CD14-positive monocyte (primary cell): ENCODE measurements around the gene ITGA2. TPM values are rescaled to one million over a fixed set of nuclear protein-coding genes. Genes with fewer than 3 reads are reported as not detected.

ENCODE experiments used
- DNase-seq, 3 donors: peaks; one replicate each; pipeline ENCODE4 v3.0.0-alpha.2; 2011 to 2022
- H2AFZ ChIP-seq: 2 replicates; pipeline ENCODE4 v1.6.0; 2012; ENCODE audit warnings: mild to moderate bottlenecking, low read depth, low read length, inconsistent platforms; ENCODE audit not compliant: insufficient read depth, poor library complexity, severe bottlenecking
- H3K27ac ChIP-seq, 2 donors: 1 replicate in 1 of 2; 2 replicates in 1 of 2; pipeline ENCODE4 v1.5.1; 2012 to 2013; ENCODE audit warnings: low read length in 2 of 2, control low read depth in 1 of 2, inconsistent platforms in 1 of 2, low read depth in 1 of 2, mild to moderate bottlenecking in 1 of 2
- H3K27me3 ChIP-seq, 2 donors: one replicate each; pipeline versions ENCODE4 v1.6.0 to v1.6.1; 2011 to 2013; ENCODE audit warnings: low read length in 2 of 2; ENCODE audit not compliant: control insufficient read depth in 2 of 2, insufficient read depth in 2 of 2
- H3K36me3 ChIP-seq, 2 donors: replicated peaks in 1 of 2; 1 replicate in 1 of 2; 2 replicates in 1 of 2; pipeline versions ENCODE4 v1.5.1 to v1.6.1; 2012 to 2013; ENCODE audit warnings: low read length in 2 of 2, control low read depth in 1 of 2, inconsistent platforms in 1 of 2, mild to moderate bottlenecking in 1 of 2; ENCODE audit not compliant: insufficient read depth in 2 of 2, control insufficient read depth in 1 of 2
- H3K4me1 ChIP-seq, 2 donors: 1 replicate in 1 of 2; 2 replicates in 1 of 2; pipeline versions ENCODE4 v1.5.1 to v1.6.1; 2012 to 2013; ENCODE audit warnings: low read length in 2 of 2, control low read depth in 1 of 2, inconsistent platforms in 1 of 2, mild to moderate bottlenecking in 1 of 2, moderate library complexity in 1 of 2; ENCODE audit not compliant: insufficient read depth in 2 of 2, control insufficient read depth in 1 of 2
- H3K4me2 ChIP-seq: replicated peaks from 2 replicates; pipeline ENCODE3; 2012; ENCODE audit warnings: low read length, moderate library complexity, mild to moderate bottlenecking; ENCODE audit not compliant: poor library complexity, severe bottlenecking; ENCODE audit errors: extremely low read depth
- H3K4me3 ChIP-seq, 3 experiments: fragments of 200-600 bp in 1 of 3; sonication (generic) in 1 of 3; replicated peaks in 1 of 3; 1 replicate in 2 of 3; 2 replicates in 1 of 3; pipeline ENCODE4 v1.5.1; 2011 to 2013; ENCODE audit warnings: low read length in 3 of 3, mild to moderate bottlenecking in 3 of 3, control low read depth in 2 of 3, low read depth in 2 of 3, inconsistent platforms in 1 of 3, moderate library complexity in 1 of 3
- H3K79me2 ChIP-seq: 2 replicates; pipeline ENCODE4 v1.6.0; 2012; ENCODE audit warnings: mild to moderate bottlenecking, control low read depth, inconsistent platforms, low read length, moderate library complexity; ENCODE audit not compliant: insufficient read depth
- H3K9ac ChIP-seq: 2 replicates; pipeline ENCODE4 v1.6.0; 2017; ENCODE audit warnings: low read length, mild to moderate bottlenecking; ENCODE audit not compliant: insufficient read depth, poor library complexity, severe bottlenecking
- H3K9me3 ChIP-seq, 2 donors: replicated peaks in 1 of 2; 1 replicate in 1 of 2; 2 replicates in 1 of 2; pipeline versions ENCODE4 v1.5.1 to v1.6.1; 2012 to 2013; ENCODE audit warnings: low read length in 2 of 2, control low read depth in 1 of 2; ENCODE audit not compliant: control insufficient read depth in 1 of 2, insufficient read depth in 1 of 2
- H4K20me1 ChIP-seq: 2 replicates; pipeline ENCODE4 v1.6.0; 2012; ENCODE audit warnings: mild to moderate bottlenecking, low read length, control low read depth, moderate library complexity; ENCODE audit not compliant: insufficient read depth
- H3K27ac Mint-ChIP-seq, 7 donors: one replicate each; pipeline ENCODE4 v1.8.0; 2020; ENCODE audit warnings: mild to moderate bottlenecking in 7 of 7, mixed read lengths in 7 of 7, moderate library complexity in 6 of 7, inconsistent platforms in 2 of 7
- H3K27me3 Mint-ChIP-seq, 3 donors: one replicate each; pipeline ENCODE4 v1.8.0; 2021 to 2022; ENCODE audit warnings: low read depth in 3 of 3, mild to moderate bottlenecking in 3 of 3, mixed read lengths in 3 of 3, moderate library complexity in 3 of 3, inconsistent platforms in 1 of 3
- H3K36me3 Mint-ChIP-seq, 2 donors: one replicate each; pipeline ENCODE4 v1.8.0; 2020; ENCODE audit warnings: mixed read lengths in 2 of 2, inconsistent platforms in 1 of 2, mild to moderate bottlenecking in 1 of 2
- H3K4me1 Mint-ChIP-seq: one replicate; pipeline ENCODE4 v1.8.0; 2020; ENCODE audit warnings: mild to moderate bottlenecking, mixed read lengths
- H3K4me3 Mint-ChIP-seq, 2 donors: one replicate each; pipeline ENCODE4 v1.8.0; 2020; ENCODE audit warnings: mild to moderate bottlenecking in 2 of 2, mixed read lengths in 2 of 2, moderate library complexity in 1 of 2
- H3K9me3 Mint-ChIP-seq, 7 donors: one replicate each; pipeline ENCODE4 v1.8.0; 2020 to 2022; ENCODE audit warnings: mixed read lengths in 7 of 7, mild to moderate bottlenecking in 6 of 7, moderate library complexity in 6 of 7, inconsistent platforms in 2 of 7
- CTCF ChIP-seq: fragments of 200-600 bp; IDR thresholded peaks from one replicate; pipeline ENCODE4 v1.8.0; 2022; ENCODE audit warnings: antibody characterized with exemption, mild to moderate bottlenecking
- WGBS: methylation state at CpG from one replicate; pipeline ENCODE4 v1.1.5; 2013; ENCODE audit warnings: missing lambda C conversion rate; ENCODE audit not compliant: insufficient coverage; 5-methylcytosine and 5-hydroxymethylcytosine counted together
- intact Hi-C, 2 donors: fragments of 100-400 bp; cut with micrococcal nuclease; formaldehyde crosslinking; loops; one replicate each; pipeline versions ENCODE4 v1.15.0 to v1.15.1; 2023
- polyA plus RNA-seq, 3 donors: library from polyadenylated mRNA; depleted of rRNA in 1 of 3; unstranded in 2 of 3; stranded (reverse) in 1 of 3; fragments of 300-500 nt in 2 of 3; fragments of >200 nt in 1 of 3; fragmentation: Illumina TruSeq in 2 of 3; gene quantifications; 1 replicate in 2 of 3; 2 replicates in 1 of 3; pipeline ENCODE4 v1.2.3, GENCODE V29; 2012 to 2021

The ITGA2 gene
- polyA plus RNA-seq, 3 donors = not detected

GRCh38 chr5:52947208-52947607, 41.9 kb upstream of the ITGA2 start:
- TF ChIP-seq CTCF = no peak
- H3K27me3 Mint-ChIP-seq = peaks cover 0 to 3% (median 0%) of the 10 kb centered on the region in 3 donors
- H3K79me2 ChIP-seq = no peaks in the 10 kb centered on the region
- H3K27me3 ChIP-seq = no peaks in the 10 kb centered on the region
- H3K36me3 ChIP-seq = no peaks in the 10 kb centered on the region
- H3K27ac ChIP-seq = no peak overlapping the region
- no peak overlapping the region for H3K4me3 ChIP-seq
- no peaks in the 10 kb centered on the region for H3K9me3 ChIP-seq
- H3K9me3 Mint-ChIP-seq = peaks cover 0 to 1% (median 0%) of the 10 kb centered on the region in 7 donors
- H3K9ac ChIP-seq = no peak overlapping the region
- no peaks in the 10 kb centered on the region for H3K4me1 ChIP-seq
- intact Hi-C loops = loop anchor here (5.0 to 10.0 kb wide), 2 partner anchors 148 to 150 kb away; no protein-coding TSS in a partner anchor
- H2AFZ ChIP-seq = no peak overlapping the region
- WGBS = no CpG with 5 or more reads among the region's 4 CpGs
- no peak overlapping the region for H3K27ac Mint-ChIP-seq
- no peaks in the 10 kb centered on the region for H4K20me1 ChIP-seq
- peaks cover 11% of the 10 kb centered on the region for H3K4me1 Mint-ChIP-seq
- no peak for DNase-seq
- no peaks in the 10 kb centered on the region for H3K36me3 Mint-ChIP-seq
- no peak overlapping the region for H3K4me2 ChIP-seq
- H3K4me3 Mint-ChIP-seq = no peak overlapping the region

GRCh38 chr5:52947851-52948250, 41.3 kb upstream of the ITGA2 start:
- Histone ChIP-seq H3K4me3 (no peak overlapping the region), H3K27ac (no peak overlapping the region), H3K27me3 (no peaks in the 10 kb centered on the region), H2AFZ (no peak overlapping the region), H3K9ac (no peak overlapping the region), H3K4me2 (no peak overlapping the region), H3K36me3 (no peaks in the 10 kb centered on the region), H3K79me2 (no peaks in the 10 kb centered on the region), H4K20me1 (no peaks in the 10 kb centered on the region), H3K9me3 (no peaks in the 10 kb centered on the region), H3K4me1 (no peaks in the 10 kb centered on the region)
- no peaks in the 10 kb centered on the region for H3K36me3 Mint-ChIP-seq
- H3K27ac Mint-ChIP-seq = no peak overlapping the region
- peaks cover 11% of the 10 kb centered on the region for H3K4me1 Mint-ChIP-seq
- no peak for TF ChIP-seq CTCF
- peaks cover 0 to 3% (median 0%) of the 10 kb centered on the region in 3 donors for H3K27me3 Mint-ChIP-seq
- peaks cover 0 to 1% (median 0%) of the 10 kb centered on the region in 7 donors for H3K9me3 Mint-ChIP-seq
- no peak overlapping the region for H3K4me3 Mint-ChIP-seq
- intact Hi-C loops = loop anchor here (5.0 to 10.0 kb wide), 2 partner anchors 147 to 149 kb away; no protein-coding TSS in a partner anchor
- no peak for DNase-seq
